H1 (cell line): ENCODE results near the gene PIK3R6. TPM values are rescaled to one million over a fixed set of nuclear protein-coding genes. Genes with fewer than 3 reads are reported as not detected.
A peak's percentile ranks its signal among the peaks of the same experiment; 100 is the strongest.

Source experiments
- CTCF ChIA-PET: fragments of 300-600 bp; sonication (Branson Sonifier 250); formaldehyde crosslinking; loops from one replicate; lab custom pipeline; 2021; ENCODE audit not compliant: partially characterized antibody; lab: Charles Lee
- POLR2A ChIA-PET: fragments of 300-600 bp; sonication (Branson Sonifier 250); formaldehyde crosslinking; loops from one replicate; lab custom pipeline; 2021; ENCODE audit warnings: inconsistent platforms; ENCODE audit not compliant: partially characterized antibody; lab: Charles Lee
- DNase-seq, 2 experiments: peaks; one replicate each; pipeline versions ENCODE4 v3.0.0 to v3.0.0-alpha.2; 2010 to 2022; ENCODE audit warnings: low spot score in 2 of 2, low read depth in 1 of 2, mixed read lengths in 1 of 2
- FAIRE-seq: peaks from 2 replicates; lab custom pipeline; 2011; peaks lifted over from hg19 to GRCh38; lab: Jason Lieb, UNC
- H2AFZ ChIP-seq: 2 replicates; pipeline ENCODE4 v1.8.1; 2012; ENCODE audit warnings: low read length, inconsistent platforms
- H2AK5ac ChIP-seq: 2 replicates; pipeline ENCODE4 v1.6.1; 2013; ENCODE audit warnings: low read depth, low read length
- H2BK120ac ChIP-seq: replicated peaks from 2 replicates; pipeline ENCODE3; 2013; ENCODE audit warnings: low read depth, low read length, inconsistent platforms
- H2BK12ac ChIP-seq: 2 replicates; pipeline ENCODE4 v1.6.1; 2013; ENCODE audit warnings: low read depth, low read length
- H2BK15ac ChIP-seq: 2 replicates; pipeline ENCODE4 v1.6.1; 2013; ENCODE audit warnings: low read length
- H2BK20ac ChIP-seq: 2 replicates; pipeline ENCODE4 v1.6.1; 2013; ENCODE audit warnings: low read length
- H2BK5ac ChIP-seq: 2 replicates; pipeline ENCODE4 v1.6.1; 2013; ENCODE audit warnings: low read depth, low read length
- H3K14ac ChIP-seq: 2 replicates; pipeline ENCODE4 v1.6.1; 2013; ENCODE audit warnings: inconsistent platforms; ENCODE audit not compliant: insufficient read length
- H3K18ac ChIP-seq: 2 replicates; pipeline ENCODE4 v1.6.1; 2013; ENCODE audit warnings: low read length; ENCODE audit errors: extremely low read depth
- H3K23ac ChIP-seq: 2 replicates; pipeline ENCODE4 v1.6.1; 2013; ENCODE audit warnings: inconsistent platforms; ENCODE audit not compliant: insufficient read length
- H3K23me2 ChIP-seq: 2 replicates; pipeline ENCODE4 v1.6.1; 2013; ENCODE audit warnings: low read depth, low read length
- H3K27ac ChIP-seq: 2 replicates; pipeline ENCODE4 v1.6.1; 2011; ENCODE audit warnings: low read depth, low read length, inconsistent platforms
- H3K27me3 ChIP-seq, 4 experiments: replicated peaks in 1 of 4; 1 replicate in 1 of 4; 2 replicates in 3 of 4; pipeline versions ENCODE4 v1.6.1 to v1.8.1; 2011 to 2013; ENCODE audit warnings: low read length in 3 of 4, mild to moderate bottlenecking in 3 of 4, inconsistent platforms in 2 of 4, mixed read lengths in 2 of 4, moderate library complexity in 1 of 4; ENCODE audit not compliant: control insufficient read depth in 3 of 4, insufficient read depth in 3 of 4; ENCODE audit errors: extremely low read depth in 1 of 4
- H3K36me3 ChIP-seq, 4 experiments: 2 replicates each; pipeline versions ENCODE4 v1.6.1 to v1.8.1; 2011 to 2013; ENCODE audit warnings: mild to moderate bottlenecking in 4 of 4, low read length in 3 of 4, moderate library complexity in 2 of 4, control low read depth in 1 of 4, inconsistent platforms in 1 of 4; ENCODE audit not compliant: insufficient read depth in 4 of 4, control insufficient read depth in 2 of 4
- H3K4ac ChIP-seq: replicated peaks from 2 replicates; pipeline ENCODE3; 2013; ENCODE audit warnings: low read length, low read depth, mixed read lengths, inconsistent platforms; ENCODE audit not compliant: insufficient read length
- H3K4me1 ChIP-seq, 4 experiments: replicated peaks in 1 of 4; 1 replicate in 1 of 4; 2 replicates in 3 of 4; pipeline versions ENCODE4 v1.6.1 to v1.8.1; 2011 to 2013; ENCODE audit warnings: low read length in 3 of 4, inconsistent platforms in 2 of 4, mixed read lengths in 1 of 4; ENCODE audit not compliant: insufficient read depth in 4 of 4, control insufficient read depth in 3 of 4
- H3K4me2 ChIP-seq, 2 experiments: 2 replicates each; pipeline versions ENCODE4 v1.6.1 to v1.8.1; 2011 to 2013; ENCODE audit warnings: low read depth in 2 of 2, low read length in 2 of 2, control low read depth in 1 of 2, inconsistent platforms in 1 of 2, mild to moderate bottlenecking in 1 of 2; ENCODE audit not compliant: insufficient read depth in 1 of 2
- H3K4me3 ChIP-seq, 4 experiments: fragments of 200-600, 300-600 bp in 1 of 4; sonication (generic), shearing (Covaris generic), sonication (Bioruptor Twin) in 1 of 4; 2 replicates each; pipeline versions ENCODE4 v1.5.1 to v1.8.1; 2011 to 2016; ENCODE audit warnings: low read length in 4 of 4, low read depth in 3 of 4, control low read depth in 2 of 4, inconsistent platforms in 2 of 4, mild to moderate bottlenecking in 2 of 4, mixed read lengths in 1 of 4, moderate library complexity in 1 of 4; ENCODE audit not compliant: insufficient read depth in 2 of 4; ENCODE audit errors: extremely low read depth in 1 of 4
- H3K56ac ChIP-seq: replicated peaks from 2 replicates; pipeline ENCODE3; 2013; ENCODE audit warnings: low read depth, mild to moderate bottlenecking, mixed read lengths, low read length, inconsistent platforms; ENCODE audit not compliant: insufficient read length
- H3K79me1 ChIP-seq: 2 replicates; pipeline ENCODE4 v1.6.1; 2013; ENCODE audit warnings: low read depth, low read length, control low read depth
- H3K79me2 ChIP-seq, 2 experiments: 2 replicates each; pipeline versions ENCODE4 v1.6.1 to v1.8.1; 2012 to 2013; ENCODE audit warnings: low read length in 2 of 2, mild to moderate bottlenecking in 2 of 2, inconsistent platforms in 1 of 2; ENCODE audit not compliant: insufficient read depth in 2 of 2, control insufficient read depth in 1 of 2
- H3K9ac ChIP-seq, 4 experiments: replicated peaks in 1 of 4; 1 replicate in 1 of 4; 2 replicates in 3 of 4; pipeline versions ENCODE4 v1.6.1 to v1.8.1; 2011 to 2013; ENCODE audit warnings: low read depth in 3 of 4, low read length in 3 of 4, control low read depth in 2 of 4, mild to moderate bottlenecking in 2 of 4, moderate library complexity in 2 of 4, inconsistent platforms in 1 of 4; ENCODE audit errors: extremely low read depth in 1 of 4
- H3K9me3 ChIP-seq, 2 experiments: 2 replicates each; pipeline versions ENCODE4 v1.6.1 to v1.8.1; 2012 to 2013; ENCODE audit warnings: mild to moderate bottlenecking in 2 of 2, moderate library complexity in 2 of 2, control low read depth in 1 of 2, inconsistent platforms in 1 of 2, low read depth in 1 of 2, low read length in 1 of 2, mixed read lengths in 1 of 2; ENCODE audit not compliant: insufficient read depth in 2 of 2
- H4K20me1 ChIP-seq, 2 experiments: replicated peaks in 1 of 2; 2 replicates each; pipeline versions ENCODE3 to v1.8.1; 2011 to 2013; ENCODE audit warnings: inconsistent platforms in 2 of 2, low read length in 2 of 2, mild to moderate bottlenecking in 1 of 2; ENCODE audit not compliant: insufficient read depth in 2 of 2, control insufficient read depth in 1 of 2
- H4K5ac ChIP-seq: 2 replicates; pipeline ENCODE4 v1.6.1; 2013; ENCODE audit warnings: low read length, low read depth, mixed read lengths, inconsistent platforms; ENCODE audit not compliant: insufficient read length
- H4K8ac ChIP-seq: 2 replicates; pipeline ENCODE4 v1.8.0; 2013; ENCODE audit warnings: mild to moderate bottlenecking, moderate library complexity, low read length, inconsistent platforms; ENCODE audit not compliant: insufficient read depth; ENCODE audit errors: extremely low read depth
- H4K91ac ChIP-seq: replicated peaks from 2 replicates; pipeline ENCODE3; 2013; ENCODE audit warnings: low read length, mixed read lengths, inconsistent platforms; ENCODE audit not compliant: insufficient read length
- BRCA1 ChIP-seq: IDR thresholded peaks from 2 replicates; pipeline ENCODE4 v1.6.1; 2012; ENCODE audit warnings: low read depth, low read length, improper control_type of control experiment
- CBX5 ChIP-seq: fragments of 300-800, 300-1000 bp; sonication (generic); IDR thresholded peaks from 2 replicates; pipeline ENCODE4 v1.7.1; 2016; ENCODE audit warnings: antibody characterized with exemption, low read length, low read depth
- CBX8 ChIP-seq: fragments of 300-800, 300-1000 bp; sonication (generic); IDR thresholded peaks from 2 replicates; pipeline ENCODE4 v1.7.1; 2016; ENCODE audit warnings: low read depth, low read length, borderline replicate concordance
- CTBP2 ChIP-seq: IDR thresholded peaks from 2 replicates; pipeline ENCODE4 v1.7.0; 2011; ENCODE audit warnings: borderline replicate concordance, mild to moderate bottlenecking, moderate library complexity, mixed read lengths, low read length; ENCODE audit not compliant: insufficient read depth, insufficient read length
- JUND ChIP-seq: IDR thresholded peaks from 2 replicates; pipeline ENCODE4 v1.6.1; 2011; ENCODE audit warnings: mild to moderate bottlenecking, improper control_type of control experiment, low read length
- KDM4A ChIP-seq: IDR thresholded peaks from one replicate; pipeline ENCODE4 v1.7.1; 2012; ENCODE audit warnings: low read depth, mild to moderate bottlenecking, moderate library complexity, low read length, inconsistent platforms; ENCODE audit not compliant: severe bottlenecking
- KDM5A ChIP-seq: fragments of 200-600 bp; IDR thresholded peaks from 2 replicates; pipeline ENCODE4 v1.7.1; 2012; ENCODE audit warnings: mild to moderate bottlenecking, low read length, inconsistent platforms, mixed read lengths
- POLR2AphosphoS5 ChIP-seq: IDR thresholded peaks from 2 replicates; pipeline ENCODE4 v1.6.1; 2011; ENCODE audit warnings: low read depth, low read length
- RAD21 ChIP-seq, 2 experiments: IDR thresholded peaks in 1 of 2; conservative IDR thresholded peaks in 1 of 2; 2 replicates each; pipeline ENCODE4 v1.6.1; 2011; ENCODE audit warnings: low read depth in 2 of 2, low read length in 2 of 2, improper control_type of control experiment in 1 of 2, inconsistent platforms in 1 of 2, mild to moderate bottlenecking in 1 of 2, moderate library complexity in 1 of 2
- RNF2 ChIP-seq: fragments of 200-900, 300-1000 bp; sonication (generic); IDR thresholded peaks from 2 replicates; pipeline ENCODE4 v1.7.1; 2016; ENCODE audit warnings: borderline replicate concordance, low read depth, mild to moderate bottlenecking, antibody characterized with exemption, low read length; ENCODE audit not compliant: poor library complexity, severe bottlenecking; ENCODE audit errors: missing control alignments
- TAF1 ChIP-seq: IDR thresholded peaks from 2 replicates; pipeline ENCODE4 v1.6.1; 2011; ENCODE audit warnings: mild to moderate bottlenecking, low read depth, low read length
- TCF12 ChIP-seq: IDR thresholded peaks from 2 replicates; pipeline ENCODE4 v1.6.1; 2011; ENCODE audit warnings: low read depth, mild to moderate bottlenecking, low read length
- WGBS, 2 experiments: shearing (Covaris generic) in 1 of 2; methylation state at CpG; one replicate each; pipeline versions ENCODE4 v1.1.6 to v1.1.7; 2013 to 2015; ENCODE audit warnings: low lambda C conversion rate in 2 of 2, mixed read lengths in 2 of 2, inconsistent platforms in 1 of 2, low coverage in 1 of 2, missing lambda C conversion rate in 1 of 2; ENCODE audit not compliant: insufficient replicate concordance in 2 of 2, insufficient coverage in 1 of 2, insufficient read length in 1 of 2; ENCODE audit errors: extremely low coverage in 1 of 2, missing lambda C conversion rate in 1 of 2; 5-methylcytosine and 5-hydroxymethylcytosine counted together
- polyA plus RNA-seq, 7 experiments: library from polyadenylated mRNA; depleted of rRNA in 3 of 7; stranded (reverse) in 5 of 7; unstranded in 2 of 7; fragments of >200 nt in 5 of 7; fragments of 200-250 nt in 2 of 7; gene quantifications; 1 replicate in 5 of 7; 2 replicates in 1 of 7; 4 replicates in 1 of 7; pipeline versions ENCODE4 v1.2.1 to v1.2.3, GENCODE V29; 2011 to 2013; ENCODE audit warnings: missing spikeins in 2 of 7, mixed read lengths in 2 of 7
- total RNA-seq: library from RNA; stranded (reverse); fragmentation: NEBNext Ultra II Directional; extraction: Animal tissue kit (Norgen Biotek cat#: 25700); gene quantifications from 2 replicates; pipeline ENCODE4 v1.2.1, GENCODE V29; 2021

PIK3R6 gene
- total and polyA plus RNA-seq, 2 of the 8 experiments (the other 6 are each of a cell fraction or from before 2014, with no cell fraction given): 0.24 to 1.2 TPM

- H3K23ac ChIP-seq: no peak overlapping the region
- no peaks in the 10 kb centered on the region for H3K36me3 ChIP-seq
- H2BK120ac ChIP-seq: no peak overlapping the region
- peaks cover 0 to 2% (median 0%) of the 10 kb centered on the region in 4 experiments; a peak in 2 of 7 replicates for H3K27me3 ChIP-seq
- no peak overlapping the region for H2BK20ac ChIP-seq
- H3K9ac ChIP-seq: no peak overlapping the region; a peak in 1 of 7 replicates
- H3K4ac ChIP-seq: no peak overlapping the region
- no peak overlapping the region for H3K56ac ChIP-seq
- no peak overlapping the region for H3K4me2 ChIP-seq
- H2AFZ ChIP-seq: no peak overlapping the region; the same call in 1 of the 2 replicates
- H2BK5ac ChIP-seq: no peak overlapping the region
- no peak overlapping the region for H3K27ac ChIP-seq
- H3K23me2 ChIP-seq: no peaks in the 10 kb centered on the region; the same call in 1 of the 2 replicates
- no peak overlapping the region; the same call in 1 of the 2 replicates for H2AK5ac ChIP-seq
- no peaks in the 10 kb centered on the region for H3K9me3 ChIP-seq
- H4K91ac ChIP-seq: no peak overlapping the region
- CTCF ChIA-PET: interaction anchor here (0.9 to 2.5 kb wide), 9 partner anchors 9 to 73 kb away, joined by 3 to 9 read pairs (median 3); no protein-coding TSS in a partner anchor
- WGBS, 2 experiments: 89% methylated on average over 15 of the region's 17 CpGs; no CpG with 5 or more reads in 1 of the 2 experiments
- POLR2A ChIA-PET: no interaction called here
- no peaks in the 10 kb centered on the region for H3K79me2 ChIP-seq
- FAIRE-seq (no peak), DNase-seq (no peak)
- H3K18ac ChIP-seq: no peak overlapping the region
- no peaks in the 10 kb centered on the region for H4K20me1 ChIP-seq
- H2BK15ac ChIP-seq: 0 out of 2 replicates have a peak overlapping the region, but pooled peaks have one; percentile 29
- H3K4me3 ChIP-seq: no peak overlapping the region
- peaks cover 0 to 9% (median 7%) of the 10 kb centered on the region in 4 experiments; a peak in 6 of 7 replicates for H3K4me1 ChIP-seq
- no peak overlapping the region for H2BK12ac ChIP-seq
- H4K5ac ChIP-seq: no peak overlapping the region
- no peak overlapping the region for H4K8ac ChIP-seq
- no peaks in the 10 kb centered on the region for H3K79me1 ChIP-seq
- H3K14ac ChIP-seq: no peak overlapping the region
- TF ChIP-seq JUND (no peak), BRCA1 (no peak), KDM5A (no peak), RAD21 (IDR thresholded peaks at IDR 0.05 in 1 of 2, conservative IDR thresholded peaks at IDR 0.05 in 1 of 2; ENCODE audit: low read depth in 2 of 2, low read length in 2 of 2) (no peak), TCF12 (no peak), CTBP2 (no peak), CBX5 (no peak), TAF1 (no peak), CBX8 (no peak), POLR2AphosphoS5 (no peak), KDM4A (no peak), RNF2 (no peak)
Measured at GRCh38 chr17:8872705-8873435, 5.4 kb upstream of the PIK3R6 start.
